CD4-positive, alpha-beta T cell treated with Interferon gamma for 1 hour (primary cell): ENCODE results near the gene SLC22A23.
A peak's percentile ranks its signal among the peaks of the same experiment; 100 is the strongest.
"Not testable (repeated sequence)": the region's sequence is repeated elsewhere in the genome, so short reads cannot be mapped to it uniquely, and the experiment has no call there.

ENCODE experiments used
- DNase-seq: peaks from one replicate; pipeline ENCODE4 v3.0.0-alpha.2; 2020

Gene SLC22A23

GRCh38 chr6:3259491-3259958, 197.3 kb downstream of the SLC22A23 start:
- peak; percentile 20 for DNase-seq

DNA sequence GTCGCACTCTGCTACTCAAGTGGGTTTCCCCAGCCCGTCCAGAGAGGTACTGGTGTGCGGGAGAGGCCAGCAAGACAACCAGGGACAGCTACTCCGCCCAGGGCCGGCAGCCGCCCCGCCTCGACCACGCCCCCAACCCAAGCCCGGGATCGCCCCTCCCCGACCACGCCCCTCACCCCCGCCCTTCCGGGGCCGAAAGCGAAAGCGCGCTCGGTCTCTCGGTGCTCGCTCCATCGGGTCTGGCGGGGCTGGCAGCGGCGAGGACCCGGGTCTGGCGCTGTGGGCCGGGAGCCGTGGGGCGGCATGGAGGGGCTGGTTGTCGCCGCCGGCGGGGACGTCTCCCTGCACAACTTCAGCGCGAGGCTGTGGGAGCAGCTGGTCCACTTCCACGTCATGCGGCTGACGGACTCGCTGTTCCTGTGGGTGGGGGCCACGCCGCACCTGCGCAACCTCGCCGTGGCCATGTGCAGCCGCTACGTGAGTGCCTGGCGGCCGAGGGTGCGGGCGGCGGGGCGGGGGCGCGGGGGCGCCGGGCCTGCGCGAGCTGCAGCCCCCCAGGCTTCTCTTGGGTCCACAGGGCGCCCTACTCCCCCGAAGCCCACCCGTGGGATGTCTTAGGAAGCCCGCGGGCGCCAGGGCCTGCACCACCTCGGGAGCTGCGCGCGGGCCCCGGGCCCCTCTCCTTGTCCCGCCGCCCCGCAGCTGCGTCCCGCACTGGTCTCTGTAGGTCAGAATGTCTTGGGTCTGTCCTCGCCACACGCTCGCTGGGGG, 197.9 kb downstream of the SLC22A23 start, which contains the start of gene PSMG4:
Gene PSMG4, plus strand, starts transcription at position 228 of the 771 bp plus-strand sequence. Its CDS starts 76 bp downstream, at position 304.
- peak; percentile 87 for DNase-seq

DNA sequence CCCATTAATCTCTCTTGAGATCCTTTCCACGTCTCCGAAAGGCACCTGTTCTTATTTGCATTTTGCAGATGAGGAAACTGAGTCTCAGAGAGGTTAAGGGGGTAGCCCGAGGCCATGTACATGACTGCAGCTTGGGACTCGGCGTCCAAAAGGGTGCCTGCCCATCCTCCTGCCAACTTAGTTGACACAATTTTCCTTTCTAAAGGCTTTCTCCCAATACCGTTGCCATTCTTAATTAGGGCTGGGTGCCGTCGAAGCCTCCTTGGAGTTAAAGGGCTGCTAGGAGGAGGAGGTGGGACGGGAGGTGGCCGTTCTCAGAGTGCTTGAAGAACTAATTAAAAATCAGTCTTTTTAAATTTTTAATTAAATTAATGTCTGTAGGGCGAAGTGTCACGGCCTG, 198.6 kb downstream of the SLC22A23 start:
- DNase-seq = no peak

DNA sequence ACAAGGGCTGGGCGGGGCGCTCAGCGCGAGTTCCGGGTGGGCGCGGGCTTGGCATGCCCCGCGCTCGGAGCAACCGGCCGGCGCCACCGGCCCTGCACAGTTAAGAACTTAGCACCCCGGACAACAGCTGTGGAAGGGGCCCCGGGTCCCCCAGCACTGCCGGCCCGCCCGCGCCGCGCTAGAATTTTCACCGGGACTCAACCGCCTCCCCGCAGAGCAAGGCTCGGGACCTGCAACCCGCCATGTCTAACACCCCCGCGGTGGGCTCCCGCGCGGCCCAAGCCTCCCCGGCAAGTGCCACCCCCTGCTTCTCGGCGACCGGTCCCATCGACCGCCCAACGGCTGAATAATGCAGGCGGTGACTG, 203.3 kb downstream of the SLC22A23 start:
- no peak for DNase-seq

- DNase-seq = no peak
Observed at GRCh38 chr6:3252861-3253596, 203.8 kb downstream of the SLC22A23 start.

DNA sequence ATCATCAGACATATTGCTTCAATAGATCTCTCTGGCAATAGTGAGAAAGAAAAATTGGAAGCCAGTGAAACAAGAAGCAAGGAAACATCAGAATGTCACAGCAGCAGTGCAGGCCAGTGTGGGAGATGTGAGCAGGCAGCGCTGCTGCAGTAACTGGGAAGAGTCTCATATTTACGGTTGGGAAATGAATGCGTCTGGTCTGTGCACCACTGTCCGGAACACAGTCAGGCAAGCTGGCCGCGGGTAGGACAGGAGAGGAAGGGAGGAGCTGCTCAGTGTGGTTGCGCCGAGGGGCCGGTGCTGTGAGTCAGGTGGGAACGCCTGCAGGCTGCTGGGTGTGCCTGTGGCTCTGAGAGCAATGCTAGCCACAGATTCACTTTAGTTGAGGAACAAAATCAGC, 204.5 kb downstream of the SLC22A23 start:
- no peak for DNase-seq

DNA sequence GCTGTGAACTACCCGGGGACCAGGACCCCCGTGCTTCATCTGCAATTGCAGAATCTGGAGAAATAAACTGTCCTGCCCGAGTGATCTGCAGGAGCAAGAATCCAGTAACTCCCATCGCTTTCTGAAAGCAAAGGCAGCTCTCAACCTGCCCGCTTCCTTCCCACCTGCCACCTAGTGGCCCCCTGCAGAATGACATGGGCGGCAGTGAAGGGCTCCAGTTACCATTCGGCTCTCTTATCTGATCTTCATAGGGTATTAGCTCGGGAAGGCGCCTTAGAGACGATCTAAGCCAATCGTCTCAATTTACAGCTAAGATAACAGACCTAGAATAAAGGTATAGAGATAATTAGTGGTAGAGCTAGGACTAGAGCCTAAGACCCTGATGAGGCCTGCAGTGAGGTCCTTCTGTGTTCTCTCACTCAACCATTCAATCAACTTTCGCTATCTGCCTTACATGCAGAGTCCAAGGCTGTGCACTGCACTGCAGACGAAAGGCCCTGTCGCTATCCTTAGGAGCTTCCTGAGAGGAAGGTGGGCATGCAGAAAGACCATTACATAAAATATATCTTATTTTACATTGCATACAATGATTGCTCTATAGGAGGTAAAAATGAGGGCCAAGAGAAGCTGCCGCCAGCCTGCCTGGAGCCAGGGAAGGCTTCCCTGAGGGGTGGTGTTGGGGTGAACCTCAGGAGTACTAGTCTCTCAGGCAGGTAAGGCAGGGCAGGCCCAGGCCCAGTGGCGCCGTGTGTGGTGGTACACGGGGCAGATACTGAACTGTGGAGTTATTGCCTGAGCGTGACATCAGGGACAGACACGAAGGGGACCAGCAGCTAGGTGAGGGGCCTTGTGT, 205.2 kb downstream of the SLC22A23 start:
- peak; percentile 79 for DNase-seq

- DNase-seq = no peak
Observed at GRCh38 chr6:3250231-3250675, 206.6 kb downstream of the SLC22A23 start.

GRCh38 chr6:3249821-3250220, 207.0 kb downstream of the SLC22A23 start:
- DNase-seq = no peak

- DNase-seq = no peak
Observed at GRCh38 chr6:3247255-3248146, 209.3 kb downstream of the SLC22A23 start.

- DNase-seq = no peak
Observed at GRCh38 chr6:3245216-3245615, 211.6 kb downstream of the SLC22A23 start.

DNA sequence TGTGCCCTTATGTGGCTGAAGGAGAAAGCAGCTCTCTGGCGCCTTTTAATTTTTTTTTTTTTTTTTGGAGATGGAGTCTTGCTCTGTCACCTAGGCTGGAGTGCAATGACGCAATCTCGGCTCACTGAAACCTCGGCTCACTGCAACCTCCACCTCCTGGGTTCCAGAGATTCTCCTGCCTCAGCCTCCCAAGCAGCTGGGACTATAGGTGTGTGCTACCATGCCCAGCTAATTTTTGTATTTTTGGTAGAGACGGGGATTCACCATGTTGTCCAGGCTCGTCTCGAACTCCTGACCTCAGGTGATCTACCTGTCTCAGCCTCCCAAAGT, 212.1 kb downstream of the SLC22A23 start:
- DNase-seq = not testable (repeated sequence)

GRCh38 chr6:3244003-3244831, 212.6 kb downstream of the SLC22A23 start:
- no peak for DNase-seq

DNA sequence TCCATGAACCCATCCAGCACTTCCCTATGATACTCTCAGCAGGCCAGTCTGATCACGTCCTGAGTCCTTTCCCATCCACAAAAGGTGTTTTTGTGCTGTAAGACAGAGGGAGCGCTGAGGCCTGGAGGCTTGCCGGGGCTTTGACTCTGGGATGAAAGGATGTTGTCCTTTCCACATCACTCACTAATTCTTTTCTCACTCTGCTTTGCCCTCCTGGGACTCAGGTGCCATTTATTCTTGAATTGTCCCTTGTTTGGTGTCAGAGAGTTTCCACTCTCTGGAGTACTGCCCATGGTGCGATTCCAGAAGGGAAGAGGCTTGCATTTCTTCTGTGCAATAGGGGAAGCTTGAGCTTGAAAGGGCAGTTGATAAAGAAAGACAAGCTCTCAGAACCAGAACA, 214.1 kb downstream of the SLC22A23 start:
- DNase-seq = no peak

GRCh38 chr6:3241745-3242144, 215.1 kb downstream of the SLC22A23 start:
- DNase-seq = not testable (repeated sequence)

DNA sequence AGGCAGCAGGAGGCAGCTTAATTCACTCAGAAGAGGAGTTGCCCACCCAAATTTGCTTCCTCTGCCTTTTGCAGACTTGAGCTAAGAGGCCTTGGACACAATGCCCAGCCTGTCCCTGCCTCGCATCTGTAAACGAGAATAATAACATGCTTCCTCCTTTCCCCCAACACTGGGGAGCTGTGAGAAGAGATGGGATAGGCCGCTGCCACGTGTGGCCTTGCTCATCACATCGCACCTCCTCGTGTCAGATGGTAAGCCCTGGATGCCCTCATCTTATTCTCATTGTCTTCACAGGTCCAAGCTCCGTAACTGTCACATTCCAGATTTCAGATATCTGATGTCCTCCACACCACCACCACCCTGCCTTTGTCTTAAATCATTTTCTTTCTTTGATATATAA, 216.3 kb downstream of the SLC22A23 start:
- no peak for DNase-seq

- no peak for DNase-seq
Observed at GRCh38 chr6:3239110-3239830, 217.6 kb downstream of the SLC22A23 start.

- DNase-seq = no peak
Observed at GRCh38 chr6:3237761-3238662, 218.8 kb downstream of the SLC22A23 start.

GRCh38 chr6:3236005-3236404, 220.8 kb downstream of the SLC22A23 start:
- DNase-seq = no peak
